GM06990 (cell line): ENCODE measurements around the gene SHC4.

Source experiments
- DNase-seq: peaks from one replicate; pipeline ENCODE4 v3.0.0-alpha.2; 2011; ENCODE audit not compliant: insufficient read length; ENCODE audit errors: extremely low read depth
- H3K27me3 ChIP-seq: replicated peaks from 2 replicates; pipeline ENCODE4 v1.6.0; 2011; ENCODE audit warnings: low read length; ENCODE audit not compliant: control insufficient read depth, insufficient read depth
- H3K36me3 ChIP-seq: 2 replicates; pipeline ENCODE4 v1.5.1; 2011; ENCODE audit warnings: low read length; ENCODE audit not compliant: control insufficient read depth, insufficient read depth
- H3K4me3 ChIP-seq: replicated peaks from 2 replicates; pipeline ENCODE4 v1.5.1; 2011; ENCODE audit warnings: low read depth, mild to moderate bottlenecking, control low read depth, low read length
- CTCF ChIP-seq: IDR thresholded peaks from 2 replicates; pipeline ENCODE4 v1.5.1; 2011; ENCODE audit warnings: low read length, control low read depth, mild to moderate bottlenecking, inconsistent platforms; ENCODE audit not compliant: insufficient read depth, poor library complexity, severe bottlenecking

SHC4 gene

GRCh38 chr15:48955370-48955769, 8.3 kb downstream of the SHC4 start:
- Histone ChIP-seq H3K4me3 (no peak overlapping the region), H3K36me3 (no peaks in the 10 kb centered on the region), H3K27me3 (no peaks in the 10 kb centered on the region)
- no peak for DNase-seq
- no peak for TF ChIP-seq CTCF

GRCh38 chr15:48954538-48954937, 9.2 kb downstream of the SHC4 start:
- H3K36me3 ChIP-seq = no peaks in the 10 kb centered on the region
- no peak for DNase-seq
- no peaks in the 10 kb centered on the region for H3K27me3 ChIP-seq
- TF ChIP-seq CTCF = no peak
- no peak overlapping the region for H3K4me3 ChIP-seq

- TF ChIP-seq CTCF = no peak
- no peaks in the 10 kb centered on the region for H3K36me3 ChIP-seq
- no peaks in the 10 kb centered on the region for H3K27me3 ChIP-seq
- H3K4me3 ChIP-seq = no peak overlapping the region
- no peak for DNase-seq
Measured at GRCh38 chr15:48946840-48947187, 16.9 kb downstream of the SHC4 start.

- no peaks in the 10 kb centered on the region for H3K36me3 ChIP-seq
- TF ChIP-seq CTCF = no peak
- H3K4me3 ChIP-seq = no peak overlapping the region
- no peak for DNase-seq
- no peaks in the 10 kb centered on the region for H3K27me3 ChIP-seq
Measured at GRCh38 chr15:48946074-48946839, 17.5 kb downstream of the SHC4 start.

- no peaks in the 10 kb centered on the region for H3K27me3 ChIP-seq
- H3K4me3 ChIP-seq = no peak overlapping the region
- H3K36me3 ChIP-seq = no peaks in the 10 kb centered on the region
- no peak for TF ChIP-seq CTCF
- DNase-seq = no peak
Measured at GRCh38 chr15:48945386-48945785, 18.3 kb downstream of the SHC4 start.

- no peaks in the 10 kb centered on the region for H3K36me3 ChIP-seq
- TF ChIP-seq CTCF = no peak
- no peaks in the 10 kb centered on the region for H3K27me3 ChIP-seq
- DNase-seq = no peak
- no peak overlapping the region for H3K4me3 ChIP-seq
Measured at GRCh38 chr15:48941904-48942303, 21.8 kb downstream of the SHC4 start.
